Endothelial cell (in vitro differentiated cells): ENCODE data around the gene SYT7. TPM values are rescaled to one million over a fixed set of nuclear protein-coding genes. Genes with fewer than 3 reads are reported as not detected.

ENCODE experiments used
- DNase-seq: peaks from one replicate; pipeline ENCODE4 v3.0.0; 2021; ENCODE audit warnings: low spot score
- H3K27ac Mint-ChIP-seq: one replicate; pipeline ENCODE4 v1.8.0; 2021; ENCODE audit warnings: mixed read lengths, inconsistent platforms; ENCODE audit not compliant: unreplicated experiment
- H3K27me3 Mint-ChIP-seq: one replicate; pipeline ENCODE4 v1.8.0; 2021; ENCODE audit warnings: mild to moderate bottlenecking, moderate library complexity, mixed read lengths, inconsistent platforms; ENCODE audit not compliant: unreplicated experiment
- H3K36me3 Mint-ChIP-seq: one replicate; pipeline ENCODE4 v1.8.0; 2021; ENCODE audit warnings: mild to moderate bottlenecking, low read depth, mixed read lengths, inconsistent platforms; ENCODE audit not compliant: unreplicated experiment
- H3K4me1 Mint-ChIP-seq: one replicate; pipeline ENCODE4 v1.8.0; 2021; ENCODE audit warnings: mild to moderate bottlenecking, mixed read lengths, inconsistent platforms; ENCODE audit not compliant: unreplicated experiment
- H3K4me3 Mint-ChIP-seq: one replicate; pipeline ENCODE4 v1.8.0; 2021; ENCODE audit warnings: mild to moderate bottlenecking, mixed read lengths, inconsistent platforms; ENCODE audit not compliant: unreplicated experiment
- H3K9me3 Mint-ChIP-seq: one replicate; pipeline ENCODE4 v1.8.0; 2021; ENCODE audit warnings: mixed read lengths, inconsistent platforms; ENCODE audit not compliant: unreplicated experiment
- total RNA-seq: library from RNA; stranded (reverse); fragmentation: NEBNext Ultra II Directional; extraction: Animal tissue kit (Norgen Biotek cat#: 25700); gene quantifications from one replicate; pipeline ENCODE4 v1.2.1, GENCODE V29; 2021; ENCODE audit not compliant: unreplicated experiment
- TF ChIP-seq, protein P1 (sequence below): fragments of 200-600 bp; sonication (generic); IDR thresholded peaks from one replicate; pipeline ENCODE4 v1.5.0; 2021; ENCODE audit warnings: antibody characterized with exemption; ENCODE audit not compliant: unreplicated experiment

SYT7 gene
- total RNA-seq, 1 donor from 2014 or later = 9.7 TPM

GRCh38 chr11:61555051-61555969 is 25.6 kb downstream of the SYT7 start:
- no peaks in the 10 kb centered on the region for H3K9me3 Mint-ChIP-seq
- H3K4me3 Mint-ChIP-seq = no peak overlapping the region
- no peak overlapping the region for H3K27ac Mint-ChIP-seq
- H3K36me3 Mint-ChIP-seq = no peaks in the 10 kb centered on the region
- TF ChIP-seq, protein P1, sequence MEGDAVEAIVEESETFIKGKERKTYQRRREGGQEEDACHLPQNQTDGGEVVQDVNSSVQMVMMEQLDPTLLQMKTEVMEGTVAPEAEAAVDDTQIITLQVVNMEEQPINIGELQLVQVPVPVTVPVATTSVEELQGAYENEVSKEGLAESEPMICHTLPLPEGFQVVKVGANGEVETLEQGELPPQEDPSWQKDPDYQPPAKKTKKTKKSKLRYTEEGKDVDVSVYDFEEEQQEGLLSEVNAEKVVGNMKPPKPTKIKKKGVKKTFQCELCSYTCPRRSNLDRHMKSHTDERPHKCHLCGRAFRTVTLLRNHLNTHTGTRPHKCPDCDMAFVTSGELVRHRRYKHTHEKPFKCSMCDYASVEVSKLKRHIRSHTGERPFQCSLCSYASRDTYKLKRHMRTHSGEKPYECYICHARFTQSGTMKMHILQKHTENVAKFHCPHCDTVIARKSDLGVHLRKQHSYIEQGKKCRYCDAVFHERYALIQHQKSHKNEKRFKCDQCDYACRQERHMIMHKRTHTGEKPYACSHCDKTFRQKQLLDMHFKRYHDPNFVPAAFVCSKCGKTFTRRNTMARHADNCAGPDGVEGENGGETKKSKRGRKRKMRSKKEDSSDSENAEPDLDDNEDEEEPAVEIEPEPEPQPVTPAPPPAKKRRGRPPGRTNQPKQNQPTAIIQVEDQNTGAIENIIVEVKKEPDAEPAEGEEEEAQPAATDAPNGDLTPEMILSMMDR = peak; percentile 42
- H3K27me3 Mint-ChIP-seq = peaks cover 13% of the 10 kb centered on the region
- H3K4me1 Mint-ChIP-seq = peaks cover 15% of the 10 kb centered on the region
- peak; percentile 48 for DNase-seq

DNA sequence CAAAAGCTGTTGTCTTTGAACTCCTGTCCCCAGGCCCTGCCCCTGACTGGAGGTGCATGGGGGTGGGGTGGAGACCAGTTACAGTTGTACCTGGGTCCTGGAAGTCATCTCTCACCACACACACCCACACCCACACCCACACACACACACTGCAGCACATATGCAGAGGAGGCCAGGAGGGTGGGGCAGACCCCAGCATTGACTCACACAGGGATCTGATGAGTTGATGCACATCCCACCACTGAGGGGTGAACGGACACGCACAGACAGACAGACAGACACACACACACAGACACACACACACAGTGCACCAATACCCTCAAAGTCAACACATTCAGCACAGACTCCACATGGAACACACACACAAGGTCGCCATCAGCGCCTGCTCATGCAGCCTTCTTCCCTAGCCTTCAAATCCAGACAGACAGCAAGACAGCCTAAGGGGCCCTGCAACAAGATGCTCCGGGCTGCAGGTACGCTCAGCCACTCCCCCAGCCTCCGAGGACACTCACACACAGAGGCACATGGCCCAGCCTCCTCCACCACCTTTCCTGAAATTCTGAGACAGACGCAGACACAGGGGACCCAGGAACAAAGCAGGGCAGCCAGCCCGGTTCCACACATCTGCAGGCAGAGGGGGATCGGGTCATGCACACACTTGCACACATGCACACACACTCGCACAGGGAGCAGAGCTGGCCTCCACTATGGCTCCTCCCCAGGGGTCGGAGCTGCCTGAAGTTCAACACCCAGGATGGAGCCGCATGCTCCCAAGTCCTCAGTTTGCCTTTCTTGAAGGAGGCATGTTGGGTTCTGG is 26.5 kb downstream of the SYT7 start:
- Mint-ChIP-seq H3K36me3 (no peaks in the 10 kb centered on the region), H3K27ac (no peak overlapping the region), H3K27me3 (peaks cover 13% of the 10 kb centered on the region), H3K4me3 (no peak overlapping the region), H3K4me1 (peaks cover 14% of the 10 kb centered on the region), H3K9me3 (no peaks in the 10 kb centered on the region)
- DNase-seq = no peak
- TF ChIP-seq, protein P1 = no peak

- Mint-ChIP-seq H3K4me3 (no peak overlapping the region), H3K27ac (no peak overlapping the region), H3K27me3 (peaks cover 10% of the 10 kb centered on the region), H3K36me3 (no peaks in the 10 kb centered on the region), H3K9me3 (no peaks in the 10 kb centered on the region), H3K4me1 (peaks cover 12% of the 10 kb centered on the region)
- TF ChIP-seq, protein P1 = no peak
- no peak for DNase-seq
Observed at GRCh38 chr11:61553373-61554171, 27.3 kb downstream of the SYT7 start.

DNA sequence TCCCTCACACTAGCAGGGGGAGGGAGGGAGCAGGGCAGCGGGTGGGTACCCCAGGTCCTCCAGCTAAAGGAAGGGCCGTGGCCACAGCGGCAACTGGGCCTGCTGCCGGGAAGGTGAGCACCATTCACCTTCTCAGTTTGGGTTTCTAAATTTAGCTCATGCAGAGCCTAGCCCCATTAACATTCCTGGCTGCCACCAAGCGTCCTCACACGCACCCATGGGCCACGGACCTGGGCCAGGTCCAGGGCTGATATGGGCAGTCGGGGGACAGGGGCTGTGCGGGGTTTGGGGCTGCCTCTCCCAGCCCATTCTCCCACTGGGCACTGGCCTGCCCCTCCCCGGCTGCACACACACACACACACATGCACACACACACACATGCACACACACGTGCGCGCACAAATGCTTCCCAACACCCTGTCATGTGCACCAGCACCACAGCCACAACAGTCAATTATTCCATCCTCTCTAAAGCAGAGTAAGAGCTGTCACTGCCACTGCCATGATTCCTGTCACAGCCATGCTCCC is 28.7 kb downstream of the SYT7 start:
- H3K9me3 Mint-ChIP-seq = no peaks in the 10 kb centered on the region
- H3K36me3 Mint-ChIP-seq = no peaks in the 10 kb centered on the region
- TF ChIP-seq, protein P1 = no peak
- peaks cover 12% of the 10 kb centered on the region for H3K4me1 Mint-ChIP-seq
- H3K27me3 Mint-ChIP-seq = peaks cover 10% of the 10 kb centered on the region
- no peak for DNase-seq
- peak overlapping the region; percentile 60 for H3K4me3 Mint-ChIP-seq
- H3K27ac Mint-ChIP-seq = no peak overlapping the region
